ENCODE measurements around the gene TIMP2.

TIMP2 gene

GRCh38 chr17:78817123-78817522, 108.1 kb downstream of the TIMP2 start:
- no peak for DNase-seq (ENCODE audit: low spot score)

GRCh38 chr17:78815696-78816095, 109.5 kb downstream of the TIMP2 start:
- no peak for DNase-seq (ENCODE audit: low spot score)

GRCh38 chr17:78812855-78813254, 112.3 kb downstream of the TIMP2 start:
- DNase-seq (ENCODE audit: low spot score) = no peak

- no peak for DNase-seq (ENCODE audit: low spot score)
Measured at GRCh38 chr17:78808163-78808562, 117.0 kb downstream of the TIMP2 start.

- DNase-seq (ENCODE audit: low spot score) = no peak
Measured at GRCh38 chr17:78806451-78806850, 118.7 kb downstream of the TIMP2 start.

GRCh38 chr17:78805301-78805700, 119.9 kb downstream of the TIMP2 start:
- DNase-seq (ENCODE audit: low spot score) = no peak

GRCh38 chr17:78804777-78805176, 120.4 kb downstream of the TIMP2 start:
- DNase-seq (ENCODE audit: low spot score) = no peak

- no peak for DNase-seq (ENCODE audit: low spot score)
Measured at GRCh38 chr17:78803186-78803845, 121.9 kb downstream of the TIMP2 start.
